A549 (cell line): ENCODE results near the gene NKAPD1. TPM values are rescaled to one million over a fixed set of nuclear protein-coding genes. Genes with fewer than 3 reads are reported as not detected.

Source experiments
- ATAC-seq, 2 experiments: fragments of 200-7000 bp in 1 of 2; fragments of >200 bp in 1 of 2; cut with Nextera tagmentation in 1 of 2; cut with Tn5 transposase in 1 of 2; 3 replicates each; pipeline versions ENCODE4 v1.8.0 to v1.9.1; 2018 to 2020; ENCODE audit warnings: mild to moderate bottlenecking in 1 of 2, moderate library complexity in 1 of 2
- CTCF ChIA-PET: fragments of 300-600 bp; sonication (Branson Sonifier 250); formaldehyde crosslinking; extraction: SDS; loops from one replicate; lab custom pipeline; 2021; ENCODE audit warnings: antibody characterized with exemption, inconsistent platforms; lab: Yijun Ruan, JAX
- POLR2A ChIA-PET: fragments of 350-600 bp; formaldehyde crosslinking; extraction: SDS; loops from one replicate; lab custom pipeline; 2021; ENCODE audit warnings: antibody characterized with exemption, inconsistent platforms; lab: Yijun Ruan, JAX
- DNase-seq, 2 experiments: peaks; one replicate each; pipeline versions ENCODE4 v3.0.0 to v3.0.0-alpha.2; 2011 to 2016; ENCODE audit warnings: low read depth in 1 of 2, low spot score in 1 of 2
- FAIRE-seq: peaks from 2 replicates; lab custom pipeline; 2011; peaks lifted over from hg19 to GRCh38; lab: Jason Lieb, UNC
- H3K27ac ChIP-seq, 2 experiments: fragments of >200 bp; sonication (Bioruptor Twin); formaldehyde crosslinking; 3 replicates each; pipeline ENCODE4 v1.5.1; 2016 to 2017
- H3K4me1 ChIP-seq: fragments of >200 bp; sonication (Bioruptor Twin); formaldehyde crosslinking; 3 replicates; pipeline ENCODE4 v1.6.1; 2016
- H3K4me2 ChIP-seq: fragments of >200 bp; sonication (Bioruptor Twin); formaldehyde crosslinking; 3 replicates; pipeline ENCODE4 v1.6.1; 2016
- H3K4me3 ChIP-seq: fragments of >200 bp; sonication (Bioruptor Twin); formaldehyde crosslinking; 3 replicates; pipeline ENCODE4 v1.5.1; 2016
- H3K9me3 ChIP-seq: fragments of >200 bp; sonication (Bioruptor Twin); formaldehyde crosslinking; 3 replicates; pipeline ENCODE4 v1.6.1; 2016
- CHD4 ChIP-seq: fragments of 200-600 bp; sonication (generic); IDR thresholded peaks from 2 replicates; pipeline ENCODE4 v1.6.1; 2016; ENCODE audit warnings: antibody characterized with exemption, mild to moderate bottlenecking, borderline replicate concordance
- E2F6 ChIP-seq: IDR thresholded peaks from 2 replicates; pipeline ENCODE4 v1.6.1; 2012; ENCODE audit warnings: low read depth, borderline replicate concordance
- EHF ChIP-seq: fragments of 250-450 bp; sonication (Bioruptor Pico); IDR thresholded peaks from 2 replicates; pipeline ENCODE4 v1.5.0; 2020; ENCODE audit warnings: mild to moderate bottlenecking
- EP300 ChIP-seq, 2 experiments: fragments of >200 bp; sonication (Bioruptor Twin); formaldehyde crosslinking; IDR thresholded peaks; 2 replicates in 1 of 2; 3 replicates in 1 of 2; pipeline ENCODE4 v1.6.1; 2016 to 2017
- FOXS1 ChIP-seq: fragments of 250-450 bp; sonication (Bioruptor Pico); IDR thresholded peaks from 2 replicates; pipeline ENCODE4 v1.5.0; 2020; ENCODE audit warnings: mild to moderate bottlenecking, moderate library complexity
- GATA3 ChIP-seq: IDR thresholded peaks from 2 replicates; pipeline ENCODE4 v1.6.1; 2012; ENCODE audit warnings: borderline replicate concordance
- HEYL ChIP-seq: fragments of 250-450 bp; sonication (Bioruptor Pico); IDR thresholded peaks from 2 replicates; pipeline ENCODE4 v1.8.0; 2021; ENCODE audit warnings: mild to moderate bottlenecking, moderate library complexity
- HOXB13 ChIP-seq: fragments of 250-450 bp; sonication (Bioruptor Pico); IDR thresholded peaks from 2 replicates; pipeline ENCODE4 v1.5.0; 2020; ENCODE audit warnings: low read depth, mild to moderate bottlenecking, moderate library complexity
- HOXB5 ChIP-seq: fragments of 250-450 bp; sonication (Bioruptor Pico); IDR thresholded peaks from 2 replicates; pipeline ENCODE4 v1.5.0; 2020; ENCODE audit warnings: mild to moderate bottlenecking, moderate library complexity
- JUNB ChIP-seq: fragments of >200 bp; sonication (Bioruptor Twin); formaldehyde crosslinking; IDR thresholded peaks from 2 replicates; pipeline ENCODE4 v1.6.1; 2016
- KDM1A ChIP-seq: fragments of 200-600 bp; sonication (generic); IDR thresholded peaks from 2 replicates; pipeline ENCODE4 v1.6.1; 2016; ENCODE audit warnings: low read depth, mild to moderate bottlenecking
- KDM5A ChIP-seq: fragments of 200-600 bp; sonication (generic); IDR thresholded peaks from 2 replicates; pipeline ENCODE4 v1.6.1; 2016; ENCODE audit warnings: antibody characterized with exemption, mild to moderate bottlenecking
- MYC ChIP-seq: IDR thresholded peaks from 2 replicates; pipeline ENCODE4 v1.6.1; 2012; ENCODE audit warnings: mild to moderate bottlenecking, inconsistent platforms, low read length, improper control_type of control experiment, borderline replicate concordance
- NFE2L2 ChIP-seq: fragments of 150-350 bp; conservative IDR thresholded peaks from 2 replicates; pipeline ENCODE4 v1.6.1; 2014; ENCODE audit warnings: low read length
- NPAS2 ChIP-seq: fragments of 250-450 bp; sonication (Bioruptor Pico); IDR thresholded peaks from 2 replicates; pipeline ENCODE4 v1.8.0; 2022; ENCODE audit warnings: mild to moderate bottlenecking, moderate library complexity, borderline replicate concordance
- PHF8 ChIP-seq: fragments of 200-600 bp; sonication (generic); IDR thresholded peaks from 2 replicates; pipeline ENCODE4 v1.6.1; 2016; ENCODE audit warnings: low read depth, mild to moderate bottlenecking, antibody characterized with exemption, moderate library complexity, borderline replicate concordance
- POLR2A ChIP-seq: IDR thresholded peaks from 2 replicates; pipeline ENCODE4 v1.6.1; 2012; ENCODE audit warnings: mild to moderate bottlenecking, low read length
- RARB ChIP-seq: fragments of 250-450 bp; sonication (Bioruptor Pico); IDR thresholded peaks from 2 replicates; pipeline ENCODE4 v1.8.0; 2021; ENCODE audit warnings: mild to moderate bottlenecking, moderate library complexity
- REST ChIP-seq: fragments of 200-600 bp; sonication (generic); IDR thresholded peaks from 2 replicates; pipeline ENCODE4 v1.6.1; 2016; ENCODE audit warnings: antibody characterized with exemption, mild to moderate bottlenecking, moderate library complexity
- TFCP2L1 ChIP-seq: fragments of 250-450 bp; sonication (Bioruptor Pico); IDR thresholded peaks from 2 replicates; pipeline ENCODE4 v1.5.0; 2021; ENCODE audit warnings: mild to moderate bottlenecking
- ZC3H11A ChIP-seq: fragments of 450-650 bp; IDR thresholded peaks from 2 replicates; pipeline ENCODE4 v1.6.1; 2014; ENCODE audit warnings: antibody characterized with exemption, mild to moderate bottlenecking
- WGBS: methylation state at CpG from one replicate; pipeline ENCODE4 v1.1.6; 2017; ENCODE audit errors: missing lambda C conversion rate; 5-methylcytosine and 5-hydroxymethylcytosine counted together
- polyA plus RNA-seq, 4 experiments: library from polyadenylated mRNA; depleted of rRNA in 3 of 4; stranded (reverse); fragments of >200 nt; fragmentation: RNase III in 1 of 4; extraction: RNeasy Plus Mini Kit Qiagen cat#74134 plus additional on column Dnase treatment in 1 of 4; gene quantifications; 2 replicates in 3 of 4; 3 replicates in 1 of 4; pipeline ENCODE4 v1.2.3, GENCODE V29; 2011 to 2017
- TF ChIP-seq, protein P1 (sequence below): fragments of 250-450 bp; sonication (Bioruptor Pico); IDR thresholded peaks from 2 replicates; pipeline ENCODE4 v1.5.0; 2021; ENCODE audit warnings: mild to moderate bottlenecking, moderate library complexity, borderline replicate concordance

The NKAPD1 gene
- polyA plus RNA-seq, 2 of the 4 experiments (the other 2 are of a cell fraction) = 16.6 to 20.1 TPM

DNA sequence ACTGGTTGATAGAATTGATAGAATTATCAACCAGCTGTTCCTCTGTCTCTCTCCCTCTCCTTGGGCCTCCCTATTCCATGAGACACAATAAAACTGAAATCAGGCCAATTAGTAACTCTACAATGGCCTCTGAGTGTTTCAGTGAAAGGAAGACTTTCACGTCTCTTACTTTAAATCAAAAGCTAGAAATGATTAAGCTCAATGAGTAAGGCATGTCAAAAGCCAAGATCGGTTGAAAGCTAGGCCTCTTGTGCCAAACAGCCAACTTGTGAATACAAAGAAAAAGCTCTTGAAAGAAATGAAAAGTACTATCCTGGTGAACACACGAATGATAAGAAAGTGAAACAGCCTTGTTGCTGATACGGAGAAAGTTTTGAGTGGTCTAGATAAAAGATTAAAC is 16.9 kb upstream of the NKAPD1 start:
- ATAC-seq = no peak
- ChIA-PET CTCF (no interaction called here), POLR2A (no interaction called here)
- Histone ChIP-seq H3K9me3 (no peaks in the 10 kb centered on the region), H3K4me1 (no peaks in the 10 kb centered on the region), H3K4me3 (no peak overlapping the region), H3K27ac (no peak overlapping the region), H3K4me2 (no peak overlapping the region)
- DNase-seq = no peak
- 88% methylated on average over 4 of the region's 4 CpGs for WGBS
- TF ChIP-seq GATA3 (no peak), NFE2L2 (no peak), EHF (CRISPR knock-in tag) (no peak), HEYL (CRISPR knock-in tag) (no peak), FOXS1 (CRISPR knock-in tag) (no peak), ZC3H11A (no peak), KDM1A (no peak), RARB (no peak), JUNB (no peak), KDM5A (no peak), MYC (no peak), TFCP2L1 (no peak), HOXB13 (no peak), POLR2A (no peak), PHF8 (no peak), CHD4 (no peak), EP300 (IDR thresholded peaks at IDR 0.05) (no peak)
- TF ChIP-seq, protein P1, sequence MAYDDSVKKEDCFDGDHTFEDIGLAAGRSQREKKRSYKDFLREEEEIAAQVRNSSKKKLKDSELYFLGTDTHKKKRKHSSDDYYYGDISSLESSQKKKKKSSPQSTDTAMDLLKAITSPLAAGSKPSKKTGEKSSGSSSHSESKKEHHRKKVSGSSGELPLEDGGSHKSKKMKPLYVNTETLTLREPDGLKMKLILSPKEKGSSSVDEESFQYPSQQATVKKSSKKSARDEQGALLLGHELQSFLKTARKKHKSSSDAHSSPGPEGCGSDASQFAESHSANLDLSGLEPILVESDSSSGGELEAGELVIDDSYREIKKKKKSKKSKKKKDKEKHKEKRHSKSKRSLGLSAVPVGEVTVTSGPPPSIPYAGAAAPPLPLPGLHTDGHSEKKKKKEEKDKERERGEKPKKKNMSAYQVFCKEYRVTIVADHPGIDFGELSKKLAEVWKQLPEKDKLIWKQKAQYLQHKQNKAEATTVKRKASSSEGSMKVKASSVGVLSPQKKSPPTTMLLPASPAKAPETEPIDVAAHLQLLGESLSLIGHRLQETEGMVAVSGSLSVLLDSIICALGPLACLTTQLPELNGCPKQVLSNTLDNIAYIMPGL (CRISPR knock-in tag) = no peak
- FAIRE-seq = no peak

DNA sequence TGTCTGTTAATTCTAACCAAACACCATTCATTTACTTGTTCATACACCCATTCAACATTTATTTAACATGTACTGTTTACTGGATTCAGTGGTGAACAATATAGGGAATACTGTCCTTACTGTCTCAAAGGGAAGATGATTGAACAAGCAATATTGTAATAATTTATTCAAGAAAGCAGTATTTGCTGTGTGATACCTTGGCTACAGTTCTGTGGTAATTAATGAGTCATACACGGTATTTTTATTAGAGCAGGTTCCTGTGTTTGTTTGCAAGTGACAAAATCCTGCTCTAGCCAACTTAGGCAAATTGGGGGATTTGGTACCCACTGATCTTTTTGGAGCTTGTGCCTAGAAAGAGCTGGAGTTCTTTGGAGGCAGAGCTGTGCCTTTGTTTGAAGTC is 16.0 kb upstream of the NKAPD1 start:
- ATAC-seq (no peak), FAIRE-seq (no peak), DNase-seq (no peak)
- no peak overlapping the region for H3K4me3 ChIP-seq
- no peaks in the 10 kb centered on the region for H3K9me3 ChIP-seq
- POLR2A ChIA-PET = no interaction called here
- H3K4me1 ChIP-seq = no peaks in the 10 kb centered on the region
- TF ChIP-seq REST = no peak
- TF ChIP-seq HOXB5 (CRISPR knock-in tag) = no peak
- TF ChIP-seq E2F6 = no peak
- TF ChIP-seq ZC3H11A = no peak
- TF ChIP-seq NPAS2 (CRISPR knock-in tag) = no peak
- TF ChIP-seq, all 56 proteins: peak for 0
- H3K27ac ChIP-seq = no peak overlapping the region
- CTCF ChIA-PET = no interaction called here
- 32% methylated on average over 1 of the region's 1 CpG for WGBS
- no peak overlapping the region for H3K4me2 ChIP-seq
